HEK293 (cell line): ENCODE results near the gene NIF3L1.

Source experiments
- CTCF ChIA-PET: fragments of 350-600 bp; formaldehyde crosslinking; extraction: SDS; loops from one replicate; lab custom pipeline; 2021; ENCODE audit warnings: antibody characterized with exemption; lab: Yijun Ruan, JAX
- POLR2A ChIA-PET: fragments of 300-600 bp; formaldehyde crosslinking; extraction: SDS; loops from one replicate; lab custom pipeline; 2020; ENCODE audit warnings: antibody characterized with exemption, inconsistent platforms; lab: Yijun Ruan, JAX
- H3K27ac ChIP-seq: fragments of 200-500 bp; sonication (Bioruptor generic); 2 replicates; pipeline ENCODE4 v1.5.1; 2014; ENCODE audit warnings: low read depth, low read length, control low read depth, inconsistent platforms; ENCODE audit errors: extremely low read depth
- H3K36me3 ChIP-seq, 2 experiments: fragments of 200-500 bp in 1 of 2; sonication (Bioruptor generic) in 1 of 2; 1 replicate in 1 of 2; 2 replicates in 1 of 2; pipeline ENCODE4 v1.5.1; 2014 to 2017; ENCODE audit warnings: inconsistent platforms in 2 of 2, low read length in 2 of 2; ENCODE audit not compliant: control insufficient read depth in 2 of 2, insufficient read depth in 1 of 2
- H3K4me1 ChIP-seq: fragments of 200-500 bp; sonication (Bioruptor generic); 2 replicates; pipeline ENCODE4 v1.5.1; 2014; ENCODE audit warnings: mild to moderate bottlenecking, low read length, inconsistent platforms; ENCODE audit not compliant: control insufficient read depth, insufficient read depth
- H3K4me3 ChIP-seq: 2 replicates; pipeline ENCODE4 v1.5.1; 2011; ENCODE audit warnings: low read depth, mild to moderate bottlenecking, control low read depth, low read length, moderate library complexity
- H3K9me3 ChIP-seq: fragments of 200-500 bp; sonication (Bioruptor generic); 2 replicates; pipeline ENCODE4 v1.5.1; 2014; ENCODE audit warnings: low read depth, low read length, inconsistent platforms; ENCODE audit not compliant: control insufficient read depth, insufficient read depth
- BCL11B ChIP-seq: fragments of 450-650 bp; formaldehyde crosslinking; IDR thresholded peaks from 2 replicates; pipeline ENCODE4 v1.5.1; 2016; ENCODE audit warnings: low read depth, missing biosample characterization, missing genetic modification characterization
- BCL6B ChIP-seq: fragments of 450-650 bp; formaldehyde crosslinking; IDR thresholded peaks from 2 replicates; pipeline ENCODE4 v1.5.1; 2017; ENCODE audit warnings: missing biosample characterization, missing genetic modification characterization
- KLF16 ChIP-seq: fragments of 450-650 bp; formaldehyde crosslinking; IDR thresholded peaks from 2 replicates; pipeline ENCODE4 v1.5.1; 2017; ENCODE audit warnings: missing biosample characterization, missing genetic modification characterization
- MZF1 ChIP-seq: fragments of 450-650 bp; formaldehyde crosslinking; IDR thresholded peaks from 2 replicates; pipeline ENCODE4 v1.5.1; 2017; ENCODE audit warnings: missing biosample characterization, missing genetic modification characterization, borderline replicate concordance
- PRDM4 ChIP-seq: fragments of 450-650 bp; formaldehyde crosslinking; IDR thresholded peaks from 2 replicates; pipeline ENCODE4 v1.5.1; 2017; ENCODE audit warnings: missing biosample characterization, missing genetic modification characterization
- REPIN1 ChIP-seq: fragments of 450-650 bp; formaldehyde crosslinking; IDR thresholded peaks from 2 replicates; pipeline ENCODE4 v1.5.1; 2017; ENCODE audit warnings: missing biosample characterization, missing genetic modification characterization, low read depth
- WT1 ChIP-seq: fragments of 450-650 bp; formaldehyde crosslinking; IDR thresholded peaks from 2 replicates; pipeline ENCODE4 v1.5.1; 2016; ENCODE audit warnings: missing biosample characterization, missing genetic modification characterization
- ZEB2 ChIP-seq: fragments of 450-650 bp; formaldehyde crosslinking; IDR thresholded peaks from 2 replicates; pipeline ENCODE4 v1.5.1; 2016; ENCODE audit warnings: missing biosample characterization, missing genetic modification characterization
- ZNF155 ChIP-seq: fragments of 450-650 bp; formaldehyde crosslinking; IDR thresholded peaks from 2 replicates; pipeline ENCODE4 v1.5.1; 2016; ENCODE audit warnings: missing biosample characterization, missing genetic modification characterization
- ZNF248 ChIP-seq: fragments of 450-650 bp; formaldehyde crosslinking; IDR thresholded peaks from 2 replicates; pipeline ENCODE4 v1.5.1; 2017; ENCODE audit warnings: missing biosample characterization, missing genetic modification characterization
- ZNF311 ChIP-seq: fragments of 450-650 bp; formaldehyde crosslinking; IDR thresholded peaks from 2 replicates; pipeline ENCODE4 v1.5.1; 2017; ENCODE audit warnings: missing biosample characterization, missing genetic modification characterization, borderline replicate concordance
- ZNF426 ChIP-seq: fragments of 450-650 bp; formaldehyde crosslinking; IDR thresholded peaks from 2 replicates; pipeline ENCODE4 v1.5.1; 2017; ENCODE audit warnings: missing biosample characterization, missing genetic modification characterization, mild to moderate bottlenecking, inconsistent platforms, moderate library complexity
- ZNF510 ChIP-seq: fragments of 450-650 bp; formaldehyde crosslinking; IDR thresholded peaks from 2 replicates; pipeline ENCODE4 v1.5.1; 2018; ENCODE audit warnings: mild to moderate bottlenecking, missing genetic modification characterization, missing biosample characterization; ENCODE audit not compliant: insufficient replicate concordance
- ZNF580 ChIP-seq: fragments of 450-650 bp; formaldehyde crosslinking; IDR thresholded peaks from 2 replicates; pipeline ENCODE4 v1.5.1; 2016; ENCODE audit warnings: missing biosample characterization, missing genetic modification characterization
- ZNF610 ChIP-seq: fragments of 450-650 bp; formaldehyde crosslinking; IDR thresholded peaks from 2 replicates; pipeline ENCODE4 v1.5.1; 2016; ENCODE audit warnings: missing biosample characterization, missing genetic modification characterization, borderline replicate concordance
- ZNF629 ChIP-seq: fragments of 450-650 bp; formaldehyde crosslinking; IDR thresholded peaks from 2 replicates; pipeline ENCODE4 v1.5.1; 2017; ENCODE audit warnings: missing biosample characterization, missing genetic modification characterization
- ZNF639 ChIP-seq: fragments of 450-650 bp; formaldehyde crosslinking; IDR thresholded peaks from 2 replicates; pipeline ENCODE4 v1.5.1; 2016; ENCODE audit warnings: missing biosample characterization, missing genetic modification characterization
- ZNF654 ChIP-seq: fragments of 450-650 bp; formaldehyde crosslinking; IDR thresholded peaks from 2 replicates; pipeline ENCODE4 v1.5.1; 2016; ENCODE audit warnings: low read depth, missing biosample characterization, missing genetic modification characterization
- ZNF664 ChIP-seq: fragments of 450-650 bp; formaldehyde crosslinking; IDR thresholded peaks from 2 replicates; pipeline ENCODE4 v1.5.1; 2016; ENCODE audit warnings: missing biosample characterization, missing genetic modification characterization
- ZNF776 ChIP-seq: fragments of 450-650 bp; formaldehyde crosslinking; IDR thresholded peaks from 2 replicates; pipeline ENCODE4 v1.5.0; 2017; ENCODE audit warnings: missing biosample characterization, missing genetic modification characterization, borderline replicate concordance
- ZNF791 ChIP-seq: fragments of 450-650 bp; formaldehyde crosslinking; IDR thresholded peaks from 2 replicates; pipeline ENCODE4 v1.5.1; 2016; ENCODE audit warnings: missing biosample characterization, missing genetic modification characterization
- ZNF830 ChIP-seq: fragments of 450-650 bp; IDR thresholded peaks from 2 replicates; pipeline ENCODE4 v1.5.0; 2018; ENCODE audit warnings: missing biosample characterization, missing genetic modification characterization, low read depth, mild to moderate bottlenecking, moderate library complexity

Gene NIF3L1

GRCh38 chr2:200905618-200906296 is 16.6 kb downstream of the NIF3L1 start (continued):
- TF ChIP-seq ZNF580 (tag by site-specific recombination) (no peak), BCL6B (tag by site-specific recombination) (no peak), ZNF155 (tag by site-specific recombination) (no peak), ZNF610 (tag by site-specific recombination) (no peak), ZNF776 (tag by site-specific recombination) (no peak), PRDM4 (tag by site-specific recombination) (no peak), KLF16 (tag by site-specific recombination) (no peak), ZNF629 (tag by site-specific recombination) (no peak)

GRCh38 chr2:200909958-200910357 is 20.8 kb downstream of the NIF3L1 start:
- Histone ChIP-seq H3K9me3 (no peaks in the 10 kb centered on the region), H3K27ac (no peak overlapping the region), H3K36me3 (peaks cover 76 to 83% of the 10 kb centered on the region in 2 experiments), H3K4me3 (no peak overlapping the region)
- POLR2A ChIA-PET, result no interaction called here
- CTCF ChIA-PET, result interaction anchor here (0.7 kb wide), 1 partner anchor 267 kb away, joined by 3 read pairs; no protein-coding TSS in a partner anchor
- TF ChIP-seq WT1 (tag by site-specific recombination) (no peak), ZNF510 (no peak), ZNF791 (tag by site-specific recombination) (no peak), BCL11B (tag by site-specific recombination) (no peak), ZNF664 (tag by site-specific recombination) (no peak), ZEB2 (no peak), REPIN1 (tag by site-specific recombination) (no peak), ZNF248 (tag by site-specific recombination) (no peak), ZNF311 (tag by site-specific recombination) (no peak), MZF1 (tag by site-specific recombination) (no peak), ZNF639 (tag by site-specific recombination) (no peak), ZNF654 (tag by site-specific recombination) (no peak), ZNF830 (tag by site-specific recombination) (no peak), ZNF426 (tag by site-specific recombination) (no peak)
- TF ChIP-seq, all 188 proteins: peak for 0
- no peaks in the 10 kb centered on the region for H3K4me1 ChIP-seq
